BLaER1 (cell line): ENCODE measurements around the gene DDX51.

Experiments
- H3K27ac ChIP-seq: shearing (Covaris generic); formaldehyde crosslinking; 2 replicates; pipeline ENCODE4 v1.8.1; 2022
- H3K27me3 ChIP-seq: shearing (Covaris generic); formaldehyde crosslinking; 2 replicates; pipeline ENCODE4 v1.8.1; 2022
- H3K36me3 ChIP-seq: shearing (Covaris generic); formaldehyde crosslinking; 2 replicates; pipeline ENCODE4 v1.8.1; 2022
- H3K4me1 ChIP-seq: shearing (Covaris generic); formaldehyde crosslinking; 2 replicates; pipeline ENCODE4 v1.8.1; 2022
- H3K4me2 ChIP-seq: shearing (Covaris generic); formaldehyde crosslinking; 2 replicates; pipeline ENCODE4 v1.8.1; 2022
- H3K4me3 ChIP-seq: shearing (Covaris generic); formaldehyde crosslinking; 2 replicates; pipeline ENCODE4 v1.8.1; 2022
- H3K9ac ChIP-seq: shearing (Covaris generic); formaldehyde crosslinking; 2 replicates; pipeline ENCODE4 v1.8.1; 2022
- H3K9me3 ChIP-seq: shearing (Covaris generic); formaldehyde crosslinking; 2 replicates; pipeline ENCODE4 v1.8.1; 2022
- H4K20me1 ChIP-seq: shearing (Covaris generic); formaldehyde crosslinking; 2 replicates; pipeline ENCODE4 v1.8.1; 2022
- Cebpa-rat ChIP-seq: shearing (Covaris generic); IDR thresholded peaks from 2 replicates; pipeline ENCODE4 v1.8.1; 2022

The DDX51 gene

DNA sequence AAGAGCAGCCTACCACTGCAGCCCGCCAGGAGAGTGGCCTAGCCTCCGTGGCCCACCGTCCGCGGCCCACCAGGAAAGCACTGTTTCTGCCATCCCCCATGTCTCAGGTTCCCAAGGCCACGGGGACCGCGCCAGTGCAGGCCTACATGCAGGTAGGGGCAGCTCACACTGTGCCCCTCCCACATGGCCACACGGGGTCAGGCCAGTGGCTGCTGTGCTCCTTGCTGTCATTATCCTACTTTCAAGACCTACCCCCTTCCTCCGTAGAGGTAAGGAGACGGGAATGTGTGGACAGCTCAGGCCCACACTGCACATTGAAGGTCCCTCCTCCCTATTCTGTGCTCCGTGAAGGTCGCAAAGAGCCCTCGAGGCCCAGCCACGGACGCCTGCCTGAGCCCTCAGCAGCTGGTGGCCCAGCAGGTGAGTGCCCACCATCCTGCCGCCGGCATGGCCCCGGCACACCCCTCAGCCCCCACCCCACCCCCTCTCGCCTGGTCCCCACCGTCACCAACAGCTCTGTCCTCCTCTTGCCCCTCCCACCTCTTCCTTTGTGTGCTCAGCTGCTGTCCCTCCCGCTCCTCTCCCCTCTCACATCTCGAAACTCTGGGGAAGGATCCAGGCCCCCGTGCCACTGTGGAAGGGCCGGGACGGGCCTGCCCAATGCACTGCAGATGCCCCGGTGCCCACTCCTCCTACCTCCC, 10.0 kb downstream of the DDX51 start:
- H3K4me1 ChIP-seq = no peaks in the 10 kb centered on the region
- H3K4me2 ChIP-seq = no peak overlapping the region
- H3K4me3 ChIP-seq = no peak overlapping the region
- H3K27ac ChIP-seq = no peak overlapping the region
- TF ChIP-seq Cebpa-rat = no peak
- no peaks in the 10 kb centered on the region for H3K9me3 ChIP-seq
- peaks cover 18% of the 10 kb centered on the region for H4K20me1 ChIP-seq
- H3K9ac ChIP-seq = no peak overlapping the region
- no peaks in the 10 kb centered on the region for H3K27me3 ChIP-seq
- H3K36me3 ChIP-seq = peaks cover 34% of the 10 kb centered on the region

DNA sequence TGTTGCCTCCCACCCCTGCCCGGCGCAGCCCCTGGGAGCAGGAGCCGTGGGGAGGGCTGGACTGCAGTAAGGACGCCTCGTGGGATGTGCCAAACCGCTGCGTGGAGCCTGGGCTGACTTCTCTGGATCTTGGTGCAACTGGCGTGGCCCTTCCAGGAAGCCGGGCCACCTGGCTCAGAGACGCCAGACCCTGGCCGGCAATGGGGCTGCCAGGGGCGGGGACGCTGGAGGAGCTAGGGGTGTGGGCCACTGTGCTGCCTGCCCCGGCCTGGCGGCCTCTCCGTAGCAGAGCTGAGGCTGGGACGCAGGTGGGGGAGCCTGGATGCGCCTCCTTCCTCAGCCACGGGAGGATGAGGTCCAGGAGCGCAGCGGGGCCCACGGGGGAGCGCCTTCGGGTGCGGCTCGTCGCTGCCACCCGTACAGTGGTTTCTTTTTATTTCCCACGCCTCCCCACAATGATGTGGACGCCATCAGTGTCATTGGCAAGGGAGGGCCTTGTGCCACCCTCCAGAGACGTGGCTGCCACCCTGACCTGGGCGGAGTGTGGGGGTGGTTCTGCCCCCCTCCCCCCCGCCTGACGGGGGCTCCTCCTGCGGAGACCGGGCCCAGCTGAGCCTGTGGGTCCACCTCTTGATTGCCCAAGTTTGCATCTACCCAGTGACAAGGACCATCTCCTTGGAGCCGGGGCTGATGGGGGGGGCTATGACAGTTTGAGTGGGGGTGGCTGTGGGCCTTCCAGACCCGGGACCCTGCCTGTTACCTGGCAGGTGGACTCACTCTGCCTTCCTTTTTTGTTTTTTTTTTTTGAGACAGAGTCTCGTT, 11.3 kb downstream of the DDX51 start:
- no peak overlapping the region for H3K27ac ChIP-seq
- H3K4me2 ChIP-seq = no peak overlapping the region
- H4K20me1 ChIP-seq = peaks cover 16% of the 10 kb centered on the region
- peaks cover 34% of the 10 kb centered on the region for H3K36me3 ChIP-seq
- peaks cover 4% of the 10 kb centered on the region for H3K9me3 ChIP-seq
- H3K27me3 ChIP-seq = no peaks in the 10 kb centered on the region
- no peaks in the 10 kb centered on the region for H3K4me1 ChIP-seq
- H3K4me3 ChIP-seq = no peak overlapping the region
- H3K9ac ChIP-seq = no peak overlapping the region
- no peak for TF ChIP-seq Cebpa-rat

DNA sequence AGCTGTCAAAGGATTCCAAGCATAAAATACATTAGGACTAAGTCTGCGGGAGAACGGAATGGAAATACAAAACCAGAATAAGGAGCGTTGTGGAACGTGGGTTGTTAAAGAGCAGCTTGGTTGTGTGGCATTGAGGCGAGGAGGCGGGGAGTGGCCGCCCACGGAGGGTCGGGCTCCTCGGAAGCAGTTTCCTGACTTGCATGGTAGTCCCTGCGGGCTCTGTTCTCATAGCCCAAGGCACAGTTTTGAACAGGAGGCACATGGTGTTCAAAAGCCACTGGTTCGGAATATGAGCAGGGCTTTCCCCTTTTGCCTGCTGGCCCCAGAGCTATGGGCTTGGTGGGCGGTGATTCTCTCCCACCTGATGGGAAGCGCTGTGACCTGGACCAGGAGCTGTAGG, 12.2 kb downstream of the DDX51 start:
- no peak for TF ChIP-seq Cebpa-rat
- Histone ChIP-seq H3K27ac (no peak overlapping the region), H3K4me2 (no peak overlapping the region), H3K4me1 (no peaks in the 10 kb centered on the region), H4K20me1 (peaks cover 11% of the 10 kb centered on the region; the same call in 1 of the 2 replicates), H3K9me3 (peaks cover 10% of the 10 kb centered on the region), H3K36me3 (peaks cover 37% of the 10 kb centered on the region), H3K4me3 (no peak overlapping the region), H3K27me3 (no peaks in the 10 kb centered on the region), H3K9ac (no peak overlapping the region)

DNA sequence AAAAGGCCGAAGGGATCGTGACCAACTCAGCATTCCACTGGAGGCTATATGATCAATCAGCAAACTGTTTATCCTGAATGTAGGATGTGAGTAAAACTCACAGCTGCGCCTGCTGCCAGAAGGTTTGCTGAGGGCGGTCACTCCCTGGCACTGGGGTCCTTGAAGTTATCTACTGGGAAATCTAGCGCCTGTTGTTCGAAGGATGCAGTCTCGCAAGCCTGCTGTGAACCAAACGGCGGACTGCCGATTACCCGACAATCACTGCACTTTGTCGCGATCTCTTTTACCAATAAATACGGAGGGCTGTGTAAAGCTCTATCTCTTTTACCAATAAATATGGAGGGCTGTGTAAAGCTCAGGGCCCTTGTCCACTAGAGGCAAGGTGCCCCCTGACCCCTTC, 12.9 kb downstream of the DDX51 start:
- Histone ChIP-seq H3K27ac (no peak overlapping the region), H3K4me3 (no peak overlapping the region), H4K20me1 (peaks cover 9% of the 10 kb centered on the region; the same call in 1 of the 2 replicates), H3K9ac (0 out of 2 replicates have a peak overlapping the region, but pooled peaks have one; percentile 4), H3K36me3 (peaks cover 45% of the 10 kb centered on the region), H3K4me2 (no peak overlapping the region), H3K4me1 (no peaks in the 10 kb centered on the region), H3K9me3 (peaks cover 16% of the 10 kb centered on the region), H3K27me3 (no peaks in the 10 kb centered on the region)
- no peak for TF ChIP-seq Cebpa-rat

DNA sequence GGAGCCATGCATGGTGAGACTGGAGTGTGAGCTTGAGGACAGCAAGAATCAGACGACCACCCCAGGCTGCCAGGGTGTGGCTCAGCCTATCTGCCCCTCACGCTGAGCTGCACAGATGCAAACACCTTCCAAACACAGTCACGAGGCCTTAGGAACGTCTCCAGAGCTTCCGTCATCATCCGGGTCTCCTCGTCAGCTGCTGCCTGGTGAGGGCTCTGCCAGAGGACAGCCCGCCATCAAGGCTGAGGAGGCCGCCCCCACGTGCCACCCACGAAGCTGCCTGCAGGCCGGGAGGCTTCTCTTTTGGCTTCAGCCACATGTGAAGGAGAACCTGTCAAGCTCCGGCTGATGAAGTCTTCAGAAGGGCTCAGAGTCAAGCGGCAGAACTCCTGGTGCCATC, 13.4 kb downstream of the DDX51 start:
- no peak overlapping the region for H3K4me3 ChIP-seq
- H3K9ac ChIP-seq = 0 out of 2 replicates have a peak overlapping the region, but pooled peaks have one; percentile 4
- H3K4me2 ChIP-seq = no peak overlapping the region
- no peaks in the 10 kb centered on the region for H3K27me3 ChIP-seq
- H3K27ac ChIP-seq = no peak overlapping the region
- H3K9me3 ChIP-seq = peaks cover 16% of the 10 kb centered on the region
- H3K36me3 ChIP-seq = peaks cover 50% of the 10 kb centered on the region
- no peak for TF ChIP-seq Cebpa-rat
- peaks cover 9% of the 10 kb centered on the region; the same call in 1 of the 2 replicates for H4K20me1 ChIP-seq
- H3K4me1 ChIP-seq = no peaks in the 10 kb centered on the region

DNA sequence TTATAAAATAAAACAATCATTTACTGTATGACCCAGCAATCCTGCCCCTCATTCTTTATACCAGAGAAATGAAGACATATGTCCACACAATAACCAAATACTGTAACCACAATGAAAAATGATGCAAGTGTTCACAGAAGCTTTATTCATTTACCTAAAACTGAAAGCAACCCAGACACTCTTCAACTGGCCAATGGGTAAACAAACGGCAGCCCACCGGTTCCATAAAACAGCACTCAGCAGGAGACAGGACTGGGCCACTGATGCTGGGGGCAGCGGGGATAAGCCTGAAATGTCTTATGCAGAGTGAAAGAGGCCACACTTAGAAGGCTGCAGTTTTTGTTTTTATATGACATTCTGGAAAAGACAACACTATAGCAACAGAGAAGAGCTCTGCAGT, 15.1 kb downstream of the DDX51 start:
- H3K9ac ChIP-seq = no peak overlapping the region
- no peak overlapping the region for H3K4me3 ChIP-seq
- H3K27me3 ChIP-seq = no peaks in the 10 kb centered on the region
- peaks cover 16% of the 10 kb centered on the region for H3K9me3 ChIP-seq
- no peak overlapping the region for H3K4me2 ChIP-seq
- no peak overlapping the region for H3K27ac ChIP-seq
- TF ChIP-seq Cebpa-rat = no peak
- H4K20me1 ChIP-seq = peaks cover 9% of the 10 kb centered on the region; the same call in 1 of the 2 replicates
- H3K4me1 ChIP-seq = peaks cover 8% of the 10 kb centered on the region; the same call in 1 of the 2 replicates
- H3K36me3 ChIP-seq = peaks cover 67% of the 10 kb centered on the region

DNA sequence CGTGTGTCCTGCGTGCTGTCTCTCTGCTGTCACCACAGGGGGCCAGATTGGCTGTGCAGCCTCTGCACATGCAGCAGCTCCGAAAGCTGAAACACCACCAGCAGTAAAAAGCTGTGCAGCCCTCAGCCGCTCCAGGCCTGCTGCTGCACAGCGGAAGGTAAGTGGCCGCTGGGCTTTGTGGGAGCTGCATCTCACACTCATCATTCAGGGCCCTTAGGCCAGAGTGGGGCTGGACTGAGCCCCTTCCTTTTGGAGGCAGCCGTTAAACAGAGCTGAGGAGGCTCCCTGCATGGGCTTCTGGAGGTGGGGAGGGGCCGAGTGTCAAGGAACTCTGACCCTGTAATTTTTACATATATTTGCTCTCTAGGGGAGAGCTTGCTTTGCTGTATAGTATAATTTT, 17.1 kb downstream of the DDX51 start:
- Histone ChIP-seq H3K36me3 (peaks cover 84% of the 10 kb centered on the region), H3K9ac (no peak overlapping the region), H4K20me1 (no peaks in the 10 kb centered on the region)

DNA sequence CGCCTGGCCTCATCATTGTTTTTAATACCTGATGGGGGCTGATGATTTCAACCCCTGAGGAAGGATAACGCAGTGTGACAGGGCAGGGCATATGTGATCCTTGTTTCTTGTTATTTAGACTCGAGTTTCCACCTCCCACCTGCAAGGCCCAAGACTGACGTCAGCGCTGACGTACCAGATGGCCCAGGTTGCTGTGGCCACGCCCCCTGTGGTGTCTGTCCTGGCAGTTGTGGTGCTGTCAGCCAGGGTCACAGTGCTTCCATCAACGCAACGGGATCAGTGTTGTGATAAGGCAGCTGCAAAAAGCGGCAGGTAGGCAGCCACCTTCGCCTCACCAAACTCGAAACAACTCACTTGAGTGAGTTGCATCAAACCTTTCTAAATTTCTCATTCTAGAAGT, 18.4 kb downstream of the DDX51 start:
- Histone ChIP-seq H3K9ac (no peak overlapping the region), H3K4me2 (no peak overlapping the region), H4K20me1 (no peaks in the 10 kb centered on the region), H3K9me3 (peaks cover 16% of the 10 kb centered on the region), H3K36me3 (peaks cover 83% of the 10 kb centered on the region), H3K27me3 (no peaks in the 10 kb centered on the region), H3K4me1 (peaks cover 30% of the 10 kb centered on the region), H3K27ac (no peak overlapping the region), H3K4me3 (no peak overlapping the region)
- no peak for TF ChIP-seq Cebpa-rat

More for the DNA sequence above, 17.1 kb downstream of the DDX51 start:
- peaks cover 16% of the 10 kb centered on the region for H3K9me3 ChIP-seq
- no peak overlapping the region for H3K27ac ChIP-seq
- no peak for TF ChIP-seq Cebpa-rat
- peaks cover 17% of the 10 kb centered on the region; the same call in 1 of the 2 replicates for H3K4me1 ChIP-seq
- H3K4me3 ChIP-seq = no peak overlapping the region
- H3K27me3 ChIP-seq = no peaks in the 10 kb centered on the region
- H3K4me2 ChIP-seq = no peak overlapping the region

DNA sequence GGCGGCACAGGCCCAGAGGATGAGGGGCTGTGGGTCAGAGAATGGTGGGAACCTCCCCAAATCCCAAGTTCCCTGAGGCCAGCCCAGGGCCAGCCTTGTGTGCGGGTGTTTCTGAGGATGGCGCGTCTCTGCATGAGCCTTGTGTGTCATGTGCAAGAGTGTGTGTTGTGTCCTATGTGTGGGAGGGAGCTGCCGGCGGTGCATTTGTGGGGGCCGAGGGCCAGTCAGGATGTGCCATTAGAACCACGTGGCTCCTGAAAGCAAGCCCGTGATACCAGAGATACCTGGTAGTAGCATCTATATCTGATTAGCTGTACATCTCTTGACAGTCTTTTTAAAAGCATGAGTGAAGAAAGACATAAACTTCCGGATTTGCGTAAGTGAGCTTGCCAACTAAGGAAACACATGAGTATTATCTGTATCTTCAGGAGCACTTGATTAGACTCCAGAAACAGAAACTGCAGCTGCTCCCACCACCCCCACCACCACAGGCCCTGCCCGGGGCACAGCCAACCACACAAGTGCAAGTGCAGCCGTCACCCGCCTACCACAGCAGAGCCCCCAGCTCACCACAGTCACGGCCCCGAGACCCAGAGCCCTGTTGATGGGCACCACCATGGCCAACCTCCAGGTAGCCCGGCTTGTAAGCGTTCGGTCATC, 19.2 kb downstream of the DDX51 start:
- H3K27ac ChIP-seq = no peak overlapping the region

More for the DNA sequence above, 19.2 kb downstream of the DDX51 start:
- Histone ChIP-seq H3K4me2 (0 out of 2 replicates have a peak overlapping the region, but pooled peaks have one; percentile 25), H4K20me1 (no peaks in the 10 kb centered on the region), H3K36me3 (peaks cover 77% of the 10 kb centered on the region), H3K4me1 (peaks cover 38% of the 10 kb centered on the region), H3K4me3 (no peak overlapping the region), H3K9ac (no peak overlapping the region), H3K9me3 (peaks cover 16% of the 10 kb centered on the region), H3K27me3 (no peaks in the 10 kb centered on the region)
- no peak for TF ChIP-seq Cebpa-rat
